ENCODE data around the gene CCDC39. TPM values are rescaled to one million over a fixed set of nuclear protein-coding genes. Genes with fewer than 3 reads are reported as not detected.

CCDC39 gene
- total and polyA plus RNA-seq, 9 of the 15 experiments (the other 6 are each of a cell fraction or from before 2014, with no cell fraction given), result not detected

- TF ChIP-seq ELK3 (CRISPR knock-in tag; IDR thresholded peaks at IDR 0.05) (no peak), NR2C1 (IDR thresholded peaks at IDR 0.05) (no peak), NR2C1 (tag; IDR thresholded peaks at IDR 0.05) (no peak)
Measured at GRCh38 chr3:180615954-180616353, 63.3 kb downstream of the CCDC39 start (continued).

- Histone ChIP-seq H3K27me3 (ENCODE audit: control insufficient read depth in 2 of 2, insufficient read depth in 2 of 2, low read length in 2 of 2) (no peaks in the 10 kb centered on the region), H3K4me1 (replicated peaks in 1 of 2; ENCODE audit: control insufficient read depth in 2 of 2, insufficient read depth in 2 of 2, low read length in 2 of 2) (no peaks in the 10 kb centered on the region), H3K36me3 (ENCODE audit: control insufficient read depth, insufficient read depth, low read length) (peaks cover 61% of the 10 kb centered on the region), H2AFZ (ENCODE audit: low read depth, low read length) (no peak overlapping the region), H3K4me2 (ENCODE audit: insufficient read depth, low read length) (no peak overlapping the region), H3K27ac (ENCODE audit: extremely low read depth, low read depth, low read length) (no peak overlapping the region), H3K4me3 (no peak overlapping the region), H3K9me3 (replicated peaks; ENCODE audit: control insufficient read depth, insufficient read depth, low read depth, low read length) (no peaks in the 10 kb centered on the region), H3K9me1 (ENCODE audit: control insufficient read depth, insufficient read depth, low read length) (no peaks in the 10 kb centered on the region), H3K9ac (ENCODE audit: insufficient read depth in 1 of 2, low read depth in 2 of 2, low read length in 2 of 2) (no peak overlapping the region), H4K20me1 (replicated peaks; ENCODE audit: control insufficient read depth, insufficient read depth, low read length) (no peaks in the 10 kb centered on the region), H3K79me2 (ENCODE audit: control insufficient read depth, insufficient read depth, low read length) (no peaks in the 10 kb centered on the region)
- intact Hi-C loops (cut with micrococcal nuclease), result no loop called here
- FAIRE-seq (no peak), DNase-seq (ENCODE audit: extremely low read depth in 1 of 4, low spot score in 3 of 4) (no peak), ATAC-seq (peak; percentile 49; the same call in 2 of the 3 replicates)
- WGBS (ENCODE audit: insufficient coverage, low coverage, missing lambda C conversion rate), result 96% methylated on average over 5 of the region's 5 CpGs
- in situ Hi-C loops (cut with MboI), result loop anchor here (25.0 kb wide), 2 partner anchors 375 to 1175 kb away; partner anchors contain the start of gene DNAJC19
- ChIA-PET CTCF (ENCODE audit: low intra/inter-chr PET ratio) (no interaction called here), POLR2A (no interaction called here)
- BruUV-seq (replicated peaks), result no TSS peak
- no peak for TF ChIP-seq DPF2 (IDR thresholded peaks at IDR 0.05)
- no peak for TF ChIP-seq EWSR1 (IDR thresholded peaks at IDR 0.05; ENCODE audit: borderline replicate concordance, low read depth, partially characterized antibody)
- TF ChIP-seq CBX1 (IDR thresholded peaks at IDR 0.05; ENCODE audit: low read depth), result no peak
- no peak for TF ChIP-seq HMGXB4 (CRISPR knock-in tag; IDR thresholded peaks at IDR 0.05)
- TF ChIP-seq COPS2 (conservative IDR thresholded peaks at IDR 0.05), result no peak
- no peak for TF ChIP-seq ZNF277 (CRISPR knock-in tag; IDR thresholded peaks at IDR 0.05; ENCODE audit: borderline replicate concordance)
- TF ChIP-seq ZNF280B (CRISPR knock-in tag; IDR thresholded peaks at IDR 0.05), result no peak
- no peak for TF ChIP-seq MIER1 (IDR thresholded peaks at IDR 0.05; ENCODE audit: low read depth)
- no peak for TF ChIP-seq NUFIP1 (IDR thresholded peaks at IDR 0.05; ENCODE audit: partially characterized antibody)
- no peak for TF ChIP-seq LEF1 (IDR thresholded peaks at IDR 0.05)
Measured at GRCh38 chr3:180612364-180612763, 66.9 kb downstream of the CCDC39 start.

Data from K562 (cell line).